Measurements from ENCODE around the gene PKD2.

PKD2 gene

GRCh38 chr4:87967193-87967592 is 40.2 kb upstream of the PKD2 start:
- ATAC-seq = no peak
- TF ChIP-seq POU6F1 (CRISPR knock-in tag; IDR thresholded peaks at IDR 0.05; ENCODE audit: borderline replicate concordance, low read depth) (no peak), CSRNP3 (CRISPR knock-in tag; IDR thresholded peaks at IDR 0.05) (no peak), CSDC2 (CRISPR knock-in tag; IDR thresholded peaks at IDR 0.05) (no peak), OSR1 (CRISPR knock-in tag; IDR thresholded peaks at IDR 0.05) (no peak), TSHZ2 (CRISPR knock-in tag; IDR thresholded peaks at IDR 0.05) (no peak), CREB5 (CRISPR knock-in tag; IDR thresholded peaks at IDR 0.05; ENCODE audit: low read depth) (no peak), ZNF565 (CRISPR knock-in tag; conservative IDR thresholded peaks at IDR 0.05; ENCODE audit: low read depth) (no peak), ZFP3 (CRISPR knock-in tag; IDR thresholded peaks at IDR 0.05) (no peak), BACH2 (CRISPR knock-in tag; IDR thresholded peaks at IDR 0.05; ENCODE audit: borderline replicate concordance) (no peak), ZNF8 (CRISPR knock-in tag; IDR thresholded peaks at IDR 0.05) (no peak), GLIS3 (CRISPR knock-in tag; IDR thresholded peaks at IDR 0.05) (no peak), ISL1 (CRISPR knock-in tag; IDR thresholded peaks at IDR 0.05) (no peak), TOX (CRISPR knock-in tag; IDR thresholded peaks at IDR 0.05; ENCODE audit: borderline replicate concordance) (no peak)

GRCh38 chr4:87970121-87970520 is 37.3 kb upstream of the PKD2 start:
- ATAC-seq = no peak
- TF ChIP-seq TCF4 (CRISPR knock-in tag; IDR thresholded peaks at IDR 0.05; ENCODE audit: borderline replicate concordance) = no peak
- TF ChIP-seq TOX (CRISPR knock-in tag; IDR thresholded peaks at IDR 0.05; ENCODE audit: borderline replicate concordance) = no peak
- no peak for TF ChIP-seq CSRNP3 (CRISPR knock-in tag; IDR thresholded peaks at IDR 0.05)
- TF ChIP-seq POU6F1 (CRISPR knock-in tag; IDR thresholded peaks at IDR 0.05; ENCODE audit: borderline replicate concordance, low read depth) = no peak
- TF ChIP-seq BACH2 (CRISPR knock-in tag; IDR thresholded peaks at IDR 0.05; ENCODE audit: borderline replicate concordance) = no peak
- no peak for TF ChIP-seq CREB5 (CRISPR knock-in tag; IDR thresholded peaks at IDR 0.05; ENCODE audit: low read depth)
- no peak for TF ChIP-seq RARB (CRISPR knock-in tag; IDR thresholded peaks at IDR 0.05)
- no peak for TF ChIP-seq PATZ1 (CRISPR knock-in tag; IDR thresholded peaks at IDR 0.05; ENCODE audit: borderline replicate concordance)
- TF ChIP-seq ARNTL (CRISPR knock-in tag; IDR thresholded peaks at IDR 0.05; ENCODE audit: borderline replicate concordance, low read depth) = no peak
- TF ChIP-seq TSHZ2 (CRISPR knock-in tag; IDR thresholded peaks at IDR 0.05) = no peak
- TF ChIP-seq ZNF565 (CRISPR knock-in tag; conservative IDR thresholded peaks at IDR 0.05; ENCODE audit: low read depth) = no peak
- TF ChIP-seq SNAI2 (CRISPR knock-in tag; IDR thresholded peaks at IDR 0.05) = no peak
- no peak for TF ChIP-seq CSDC2 (CRISPR knock-in tag; IDR thresholded peaks at IDR 0.05)
- TF ChIP-seq ZFP30 (CRISPR knock-in tag; IDR thresholded peaks at IDR 0.05) = no peak
- TF ChIP-seq PPARA (CRISPR knock-in tag; IDR thresholded peaks at IDR 0.05; ENCODE audit: borderline replicate concordance) = no peak
- TF ChIP-seq ZC3H10 (CRISPR knock-in tag; IDR thresholded peaks at IDR 0.05) = no peak
- TF ChIP-seq ZFP3 (CRISPR knock-in tag; IDR thresholded peaks at IDR 0.05) = no peak
